ENCODE data around the gene ZNF124.

- TF ChIP-seq CTCF (IDR thresholded peaks at IDR 0.05; ENCODE audit: insufficient read depth, low read length, poor library complexity, severe bottlenecking) (no peak), EZH2phosphoT487 (conservative IDR thresholded peaks at IDR 0.05; ENCODE audit: low read length) (no peak)
These were observed 56.3 kb downstream of the ZNF124 start for GRCh38 chr1:247115545-247115944.
